GM10248 (cell line): Measurements from ENCODE around the gene SARS1.
"Not testable (repeated sequence)": the region's sequence is repeated elsewhere in the genome, so short reads cannot be mapped to it uniquely, and the experiment has no call there.

Source experiments
- CTCF ChIA-PET: fragments of 300-600 bp; sonication (Branson Sonifier 250); formaldehyde crosslinking; extraction: SDS; loops from one replicate; lab custom pipeline; 2021; ENCODE audit warnings: antibody characterized with exemption; lab: Yijun Ruan, JAX
- POLR2A ChIA-PET: fragments of 350-650 bp; sonication (Branson Sonifier 250); formaldehyde crosslinking; extraction: SDS; loops from one replicate; lab custom pipeline; 2020; ENCODE audit warnings: antibody characterized with exemption; lab: Yijun Ruan, JAX
- DNase-seq: peaks from one replicate; pipeline ENCODE4 v3.0.0; 2012; ENCODE audit errors: extremely low spot score
- TF ChIP-seq, protein P1 (sequence below): IDR thresholded peaks from 2 replicates; pipeline ENCODE4 v1.5.1; 2012; ENCODE audit warnings: mild to moderate bottlenecking, low read depth; ENCODE audit errors: extremely low read depth, missing control alignments, control extremely low read depth

SARS1 gene

DNA sequence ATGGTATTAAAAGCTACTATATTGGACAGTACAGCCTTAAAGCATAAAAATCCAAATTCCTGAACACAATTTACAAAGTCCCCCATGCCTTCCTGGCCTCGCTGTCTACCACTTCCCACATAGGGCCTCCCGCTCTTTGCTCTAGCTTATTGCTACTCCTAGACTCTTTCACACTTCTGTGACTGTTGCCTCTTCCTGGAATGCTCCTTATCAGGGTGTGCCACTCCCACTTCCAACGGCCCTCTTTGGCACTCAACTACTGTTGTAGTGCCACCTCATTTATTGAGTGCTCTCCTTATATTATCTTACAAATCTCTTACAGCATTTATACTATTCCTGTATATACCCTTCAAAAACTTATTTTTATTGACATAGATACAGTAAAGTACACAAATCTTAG, 4.8 kb downstream of the SARS1 start:
- POLR2A ChIA-PET, result no interaction called here
- TF ChIP-seq, protein P1, sequence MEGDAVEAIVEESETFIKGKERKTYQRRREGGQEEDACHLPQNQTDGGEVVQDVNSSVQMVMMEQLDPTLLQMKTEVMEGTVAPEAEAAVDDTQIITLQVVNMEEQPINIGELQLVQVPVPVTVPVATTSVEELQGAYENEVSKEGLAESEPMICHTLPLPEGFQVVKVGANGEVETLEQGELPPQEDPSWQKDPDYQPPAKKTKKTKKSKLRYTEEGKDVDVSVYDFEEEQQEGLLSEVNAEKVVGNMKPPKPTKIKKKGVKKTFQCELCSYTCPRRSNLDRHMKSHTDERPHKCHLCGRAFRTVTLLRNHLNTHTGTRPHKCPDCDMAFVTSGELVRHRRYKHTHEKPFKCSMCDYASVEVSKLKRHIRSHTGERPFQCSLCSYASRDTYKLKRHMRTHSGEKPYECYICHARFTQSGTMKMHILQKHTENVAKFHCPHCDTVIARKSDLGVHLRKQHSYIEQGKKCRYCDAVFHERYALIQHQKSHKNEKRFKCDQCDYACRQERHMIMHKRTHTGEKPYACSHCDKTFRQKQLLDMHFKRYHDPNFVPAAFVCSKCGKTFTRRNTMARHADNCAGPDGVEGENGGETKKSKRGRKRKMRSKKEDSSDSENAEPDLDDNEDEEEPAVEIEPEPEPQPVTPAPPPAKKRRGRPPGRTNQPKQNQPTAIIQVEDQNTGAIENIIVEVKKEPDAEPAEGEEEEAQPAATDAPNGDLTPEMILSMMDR, result no peak
- CTCF ChIA-PET, result no interaction called here
- no peak for DNase-seq

DNA sequence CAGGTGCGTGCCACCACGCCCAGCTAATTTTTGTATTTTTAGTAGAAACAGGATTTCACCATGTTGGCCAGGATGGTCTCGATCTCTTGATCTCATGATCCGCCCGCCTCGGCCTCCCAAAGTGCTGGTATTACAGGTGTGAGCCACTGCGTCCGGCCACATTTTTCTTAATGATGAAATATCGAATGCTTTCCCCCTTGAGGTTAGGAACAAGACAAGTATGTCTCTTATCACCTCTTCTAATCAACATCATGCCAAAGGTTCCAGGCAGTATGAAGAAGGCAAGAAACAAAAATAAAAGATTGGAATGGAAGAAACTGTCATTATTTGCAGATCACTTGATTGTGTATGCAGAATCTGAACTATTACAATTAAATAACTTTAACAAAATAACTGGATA, 7.5 kb downstream of the SARS1 start:
- POLR2A ChIA-PET, DNase-seq, CTCF ChIA-PET: not testable (repeated sequence)

DNA sequence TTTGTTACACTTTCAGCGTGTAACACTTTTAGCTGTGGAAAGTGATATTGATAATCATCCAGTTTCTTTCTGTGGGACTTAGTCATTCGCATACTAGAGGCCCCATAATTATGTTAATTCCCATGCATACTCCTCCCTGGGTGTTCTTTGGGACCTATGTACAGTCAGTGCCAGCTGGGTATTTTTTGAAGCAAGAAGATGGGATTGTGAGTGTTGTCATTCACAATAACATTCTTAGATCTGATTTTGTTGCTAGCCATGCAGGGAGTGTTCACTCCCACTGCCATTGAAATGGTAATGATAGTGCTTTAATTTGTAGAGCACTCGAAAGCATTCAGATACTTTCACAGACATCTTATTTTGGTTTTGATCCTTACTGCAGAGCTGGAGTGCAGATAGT, 11.6 kb downstream of the SARS1 start:
- TF ChIP-seq, protein P1, result no peak
- ChIA-PET CTCF (interaction anchor here (0.7 to 2.9 kb wide), 5 partner anchors 11 to 308 kb away, joined by 3 to 15 read pairs (median 4); partner anchors contain the start of gene SARS1), POLR2A (no interaction called here)
- no peak for DNase-seq

DNA sequence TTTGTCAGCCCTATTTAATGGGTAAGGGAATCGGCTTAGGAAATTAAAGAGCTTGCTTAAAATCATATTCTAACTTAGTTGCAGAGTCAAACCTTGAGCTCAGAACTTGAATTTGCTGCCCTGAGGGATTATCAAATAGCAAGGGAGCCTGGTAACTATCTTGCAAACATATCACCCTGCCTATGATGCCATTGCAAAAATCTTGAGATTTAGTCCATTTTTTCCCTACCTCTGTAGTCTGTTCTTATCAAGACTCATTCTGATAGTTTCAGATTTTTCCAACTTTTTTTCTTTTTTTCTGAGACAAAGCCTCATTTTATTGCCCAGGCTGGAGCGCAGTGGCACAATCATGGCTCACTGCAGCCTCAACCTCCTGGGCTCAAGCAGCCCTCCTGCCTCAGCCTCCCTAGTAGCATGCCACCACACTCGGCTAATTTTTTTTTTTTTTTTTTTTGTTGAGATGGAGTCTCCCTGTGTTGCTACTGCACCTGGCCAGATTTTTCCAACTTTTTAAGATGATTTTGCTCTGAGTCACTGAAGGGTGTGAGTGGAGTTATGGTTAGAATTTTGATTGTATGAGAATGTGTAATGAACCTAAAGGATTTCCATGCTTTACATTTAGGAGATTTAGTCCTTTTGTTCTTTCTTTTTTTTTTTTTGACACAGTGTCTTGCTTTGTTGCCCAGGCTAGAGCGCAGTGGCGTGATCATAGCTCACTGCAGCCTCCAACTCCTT, 12.2 kb downstream of the SARS1 start:
- ChIA-PET POLR2A (no interaction called here), CTCF (interaction anchor here (0.7 to 2.9 kb wide), 5 partner anchors 11 to 307 kb away, joined by 3 to 15 read pairs (median 4); partner anchors contain the start of gene SARS1)
- TF ChIP-seq, protein P1, result no peak
- DNase-seq, result no peak

DNA sequence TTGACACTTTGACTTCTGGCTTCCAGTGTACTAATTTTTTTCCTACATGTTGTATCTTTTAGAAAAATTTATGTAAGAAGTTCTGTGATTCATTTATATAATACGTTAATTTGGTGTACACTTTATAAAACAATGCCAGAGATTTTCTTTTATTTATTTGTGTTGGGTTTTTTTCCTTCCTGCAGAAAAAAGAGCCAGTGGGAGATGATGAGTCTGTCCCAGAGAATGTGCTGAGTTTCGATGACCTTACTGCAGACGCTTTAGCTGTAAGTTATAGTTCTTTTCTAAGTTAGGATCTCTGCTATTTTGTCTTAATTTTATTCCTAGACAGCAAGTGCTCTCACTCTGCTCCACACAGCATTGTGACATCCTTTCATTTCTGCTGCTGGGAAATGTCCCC, 14.4 kb downstream of the SARS1 start:
- ChIA-PET CTCF (no interaction called here), POLR2A (no interaction called here)
- DNase-seq, result no peak
- TF ChIP-seq, protein P1, result no peak

DNA sequence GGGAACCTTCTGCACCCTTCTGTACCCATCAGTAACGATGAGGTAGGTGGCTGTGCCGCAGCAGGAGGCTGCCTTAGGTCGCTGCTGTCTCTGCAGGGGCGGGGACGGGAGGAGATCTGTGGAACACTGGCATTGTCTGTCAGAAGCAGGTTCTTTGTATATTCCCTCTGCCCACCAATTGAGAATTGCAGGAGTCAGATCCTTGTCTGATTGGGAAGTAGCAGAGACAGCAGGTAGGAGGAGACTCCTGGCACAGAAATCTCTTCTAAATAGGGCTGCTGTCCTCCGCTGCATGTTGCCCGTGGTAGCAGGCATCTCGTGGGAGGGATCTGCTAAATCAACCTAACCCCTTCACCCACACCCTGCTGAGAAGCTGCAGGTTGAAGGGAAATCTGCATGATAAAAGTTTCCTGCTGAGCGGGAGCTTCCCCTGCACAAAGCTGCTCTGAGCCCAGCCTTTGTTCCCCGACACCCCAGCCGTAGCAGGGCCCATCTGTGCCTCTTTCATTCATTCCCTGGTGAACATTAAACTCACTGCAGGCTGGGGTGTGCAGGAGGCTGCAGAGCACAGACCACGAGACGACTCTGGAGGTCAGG, 15.9 kb downstream of the SARS1 start:
- TF ChIP-seq, protein P1, result no peak
- CTCF ChIA-PET, result no interaction called here
- POLR2A ChIA-PET, result no interaction called here
- DNase-seq, result no peak

DNA sequence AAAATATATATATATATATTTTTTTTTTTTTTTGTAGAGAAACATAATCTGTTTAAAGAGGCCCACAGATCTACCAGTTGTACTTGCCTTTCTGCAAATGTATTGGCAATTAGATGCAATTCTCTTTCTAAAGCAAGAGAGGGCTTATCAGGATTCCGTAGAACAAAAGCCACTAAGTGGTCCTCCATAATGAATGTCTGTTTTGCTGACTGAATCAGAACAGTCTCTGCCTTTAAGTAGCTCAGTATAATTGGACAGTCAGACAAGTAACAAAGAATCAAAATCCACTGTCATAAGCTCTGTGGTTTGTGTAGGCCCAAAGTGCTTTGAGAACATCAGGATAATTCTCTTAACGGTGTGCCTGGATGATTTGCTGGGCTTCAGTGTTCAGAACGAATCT, 17.3 kb downstream of the SARS1 start:
- TF ChIP-seq, protein P1, result no peak
- POLR2A ChIA-PET, result no interaction called here
- CTCF ChIA-PET, result interaction anchor here (1.1 to 2.1 kb wide), 4 partner anchors 8 to 302 kb away, joined by 3 to 7 read pairs (median 4); partner anchors contain the start of gene SARS1
- DNase-seq, result no peak
